HG02981 (cell line): ENCODE data around the gene ARHGAP6.
A peak's percentile ranks its signal among the peaks of the same experiment; 100 is the strongest.
"Not testable (repeated sequence)": the region's sequence is repeated elsewhere in the genome, so short reads cannot be mapped to it uniquely, and the experiment has no call there.

Experiments
- ATAC-seq: cut with Tn5 transposase; IDR thresholded peaks from one replicate; pipeline ENCODE4 v1.9.1; 2021; ENCODE audit warnings: mild to moderate bottlenecking, moderate library complexity; ENCODE audit not compliant: unreplicated experiment

The ARHGAP6 gene

DNA sequence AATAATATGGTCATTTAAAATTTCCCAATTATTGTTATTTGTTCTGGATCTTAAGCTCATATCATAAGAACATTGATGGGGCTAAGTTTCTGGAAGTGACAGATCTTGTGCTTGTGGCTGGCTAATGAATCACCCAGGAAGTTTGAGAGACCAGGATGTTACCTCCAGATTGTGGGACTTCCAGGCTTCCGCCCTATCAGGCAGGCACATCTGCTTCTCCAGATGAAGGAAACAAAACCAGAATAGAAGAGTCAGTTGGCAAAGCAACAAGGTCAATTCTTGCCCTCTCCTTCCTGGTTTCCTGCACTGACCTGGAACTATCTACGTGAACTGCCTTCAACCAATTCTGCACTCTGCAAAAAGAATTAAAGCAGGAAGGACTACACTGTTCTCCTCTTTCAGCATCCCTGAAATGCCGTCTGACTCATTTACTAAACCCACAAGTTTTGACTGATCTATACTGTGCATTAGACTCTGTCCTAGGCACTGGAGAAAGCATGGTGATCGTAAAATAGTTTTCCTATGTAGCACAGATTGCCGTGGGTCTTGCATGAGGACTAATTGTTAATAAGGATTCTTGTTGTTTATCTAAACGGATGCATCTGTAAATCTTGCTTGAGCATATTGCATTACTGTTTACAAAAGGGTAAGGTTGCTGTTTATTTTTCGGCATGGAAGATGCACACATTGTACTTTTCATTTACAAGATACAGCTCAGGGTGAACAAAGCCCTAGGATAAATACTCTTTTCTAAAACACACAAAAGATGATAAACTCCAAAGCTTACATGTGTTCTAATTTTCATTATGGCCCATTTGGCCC lies 297.9 kb downstream of the ARHGAP6 start:
- no peak for ATAC-seq

DNA sequence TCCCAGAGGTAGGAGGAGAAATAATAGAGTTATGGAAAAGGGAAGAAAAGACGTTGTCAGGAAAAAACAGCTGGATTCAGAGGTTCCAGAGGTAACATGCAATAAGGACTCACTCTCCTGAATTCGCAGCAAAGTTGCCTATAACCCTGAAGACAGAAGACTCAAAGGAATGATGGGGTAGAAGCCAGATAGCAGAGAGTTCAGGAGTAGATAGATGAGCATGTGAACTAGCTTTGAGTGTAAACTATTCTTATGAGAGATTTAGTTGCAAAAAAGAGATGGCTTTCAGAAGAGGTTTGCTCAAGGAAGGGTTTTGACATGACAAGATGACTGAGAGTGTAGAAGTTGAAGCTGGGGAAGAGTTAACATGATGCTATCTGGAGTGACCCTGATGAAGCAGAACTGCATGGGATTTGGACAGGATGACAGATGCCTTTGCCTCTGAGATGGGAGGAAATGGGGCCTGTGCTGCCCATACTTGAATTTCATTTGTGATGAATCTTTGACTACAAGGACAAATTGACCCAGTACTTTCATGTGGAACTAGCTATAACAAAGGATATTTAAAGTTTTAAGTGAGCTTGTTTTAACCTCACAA lies 298.6 kb downstream of the ARHGAP6 start:
- ATAC-seq: no peak

- no peak for ATAC-seq
These were observed 300.3 kb downstream of the ARHGAP6 start for GRCh38 chrX:11365426-11365825.

DNA sequence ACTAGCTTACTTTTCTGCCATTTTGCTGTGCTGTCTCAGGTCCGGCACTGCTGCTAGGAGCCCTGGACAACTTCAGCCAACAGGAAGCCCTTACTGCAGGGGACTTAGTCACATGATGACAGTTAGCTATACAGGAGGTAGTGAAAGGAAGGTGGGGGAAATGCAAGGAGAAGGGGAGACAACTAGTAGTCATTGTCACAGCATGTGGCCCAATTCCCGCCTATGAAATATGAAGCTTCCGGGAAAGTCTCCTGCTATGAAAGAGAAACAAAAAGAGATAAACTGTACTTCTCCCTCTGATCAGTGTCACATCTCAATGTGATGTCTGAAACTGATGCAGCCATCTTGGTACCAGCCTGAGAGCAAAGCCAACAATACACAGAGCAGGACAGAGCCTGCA lies 300.9 kb downstream of the ARHGAP6 start:
- ATAC-seq: no peak

DNA sequence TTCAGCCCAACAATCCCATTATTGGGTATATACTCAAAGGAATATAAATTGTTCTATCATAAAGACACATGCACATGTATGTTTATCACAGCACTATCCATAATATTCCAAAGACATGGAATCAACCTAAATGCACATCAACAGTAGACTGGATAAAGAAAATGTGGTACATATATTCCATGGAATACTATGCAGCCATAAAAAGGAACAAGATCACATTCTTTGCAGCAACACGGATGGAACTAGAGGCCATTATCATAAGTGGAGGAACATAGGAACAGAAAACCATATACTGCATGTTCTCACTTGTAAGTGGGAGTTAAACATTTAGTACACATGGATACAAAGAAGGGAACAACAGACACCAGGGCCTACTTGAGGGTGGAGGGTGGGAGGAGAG lies 301.9 kb downstream of the ARHGAP6 start:
- ATAC-seq: not testable (repeated sequence)

DNA sequence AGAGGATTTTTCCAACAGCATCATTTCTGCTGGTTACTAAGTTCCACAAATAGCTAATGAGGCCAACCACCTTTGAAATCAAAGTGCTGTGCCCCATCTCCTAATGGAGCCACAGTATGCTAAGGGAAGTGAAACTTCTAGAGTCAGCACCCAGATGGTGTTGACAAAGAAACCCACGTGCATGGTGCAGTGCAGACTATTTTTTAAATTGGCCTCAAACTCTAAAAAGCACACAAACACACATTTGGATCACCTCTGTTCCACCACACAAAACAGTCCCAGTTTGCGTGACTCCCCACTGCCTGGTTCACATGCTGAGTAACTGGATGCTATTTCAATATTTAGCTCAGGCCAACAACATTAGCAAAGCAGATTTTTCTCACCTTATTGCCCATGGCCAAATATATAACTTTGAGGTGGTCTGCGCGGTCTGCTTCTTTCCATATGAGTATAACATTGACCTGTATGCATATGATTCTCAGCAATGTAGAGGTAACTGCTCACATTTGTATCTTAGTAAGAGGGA lies 302.6 kb downstream of the ARHGAP6 start:
- peak; percentile 92 for ATAC-seq

- ATAC-seq: not testable (repeated sequence)
These were observed 304.1 kb downstream of the ARHGAP6 start for GRCh38 chrX:11361666-11362065.

DNA sequence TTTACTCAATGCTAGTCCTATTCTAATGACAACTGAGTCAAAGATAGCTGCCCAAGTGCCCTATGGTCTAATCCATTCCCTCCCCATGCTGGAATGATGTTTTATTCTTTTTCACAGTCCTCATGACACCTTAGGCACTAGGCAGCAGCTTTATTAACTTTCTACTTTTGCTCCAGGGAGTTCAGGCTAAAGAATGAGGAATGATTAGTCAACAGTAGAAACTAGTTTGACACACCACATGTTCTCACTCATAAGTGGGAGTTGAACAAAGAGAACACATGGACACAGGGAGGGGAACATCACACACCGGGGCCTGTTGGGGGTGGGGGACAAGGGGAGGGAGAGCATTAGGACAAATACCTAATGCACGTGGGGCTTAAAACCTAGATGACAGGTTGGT lies 309.8 kb downstream of the ARHGAP6 start:
- not testable (repeated sequence) for ATAC-seq

DNA sequence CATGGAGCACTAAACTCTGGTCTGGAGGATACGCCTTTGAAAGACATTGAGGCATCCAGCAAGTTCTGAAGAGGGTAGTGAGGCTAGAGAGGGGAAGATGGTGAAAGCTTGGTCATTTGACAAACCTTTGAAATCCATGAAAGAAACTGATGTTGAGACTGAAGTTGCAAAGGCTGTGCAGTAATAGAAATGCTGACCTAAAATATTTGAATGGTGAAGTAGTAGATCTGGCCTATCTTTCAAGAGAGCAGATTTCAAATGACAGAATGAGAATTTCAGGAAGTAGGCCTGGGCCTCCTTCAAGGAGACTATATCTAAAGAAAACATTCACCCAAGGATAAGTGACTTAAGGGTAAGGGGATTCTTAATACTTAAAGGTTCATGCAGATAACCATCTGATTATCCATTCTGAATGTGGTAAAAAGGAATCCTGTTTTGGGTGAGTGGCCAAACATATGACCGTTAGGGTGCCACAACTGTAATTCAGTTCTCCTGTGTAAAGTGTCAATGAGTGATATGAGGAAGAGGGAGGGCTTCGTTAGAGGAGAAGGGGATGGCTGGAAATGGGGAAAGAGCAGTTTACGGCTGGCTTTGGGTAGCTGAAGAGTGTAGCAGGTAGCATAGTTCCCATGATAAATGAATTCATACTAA lies 310.3 kb downstream of the ARHGAP6 start:
- ATAC-seq: no peak

- ATAC-seq: no peak
These were observed 313.4 kb downstream of the ARHGAP6 start for GRCh38 chrX:11352296-11352741.

DNA sequence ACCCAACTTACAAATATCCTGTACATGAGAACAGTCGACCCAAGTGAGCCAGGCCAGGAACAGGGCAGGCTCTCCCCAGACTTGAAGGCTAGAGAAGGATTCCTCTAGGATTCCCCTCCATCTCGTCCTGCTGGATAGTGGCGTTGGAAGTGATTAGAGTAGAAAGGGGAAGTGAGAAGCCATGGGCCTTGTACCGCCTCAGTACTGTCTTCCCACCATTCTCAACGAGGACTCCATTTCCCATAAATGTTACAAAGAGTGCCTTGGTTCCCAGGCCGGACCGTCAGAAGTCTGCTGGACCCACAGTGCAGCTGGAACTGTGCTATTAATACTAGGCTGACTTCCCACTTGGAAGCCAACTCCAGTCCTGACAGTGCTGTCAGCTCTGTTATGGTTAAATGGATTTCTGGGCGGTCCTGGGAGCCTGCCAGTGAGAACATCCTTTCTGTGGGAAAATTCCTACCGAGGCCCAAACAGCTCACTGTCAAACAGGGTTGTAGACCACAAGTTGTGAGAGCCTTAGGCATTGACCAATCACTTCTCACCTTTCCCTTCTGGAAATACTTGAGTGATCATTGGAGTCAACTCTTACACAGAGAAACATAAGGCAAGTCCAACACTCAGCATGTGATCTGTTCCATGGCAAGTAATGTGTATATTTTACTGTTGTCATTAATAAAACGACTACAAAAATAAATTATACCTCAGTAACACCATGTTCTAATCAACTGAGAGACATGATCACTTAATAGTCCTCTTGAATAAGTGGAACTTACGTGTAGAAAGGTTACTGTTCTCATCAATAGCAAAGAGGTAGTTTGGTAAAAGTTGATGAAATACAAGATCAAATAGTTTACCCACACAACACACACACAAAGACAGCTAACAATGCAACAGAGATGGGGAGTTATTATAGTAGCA lies 314.1 kb downstream of the ARHGAP6 start:
- ATAC-seq: peak; percentile 38

DNA sequence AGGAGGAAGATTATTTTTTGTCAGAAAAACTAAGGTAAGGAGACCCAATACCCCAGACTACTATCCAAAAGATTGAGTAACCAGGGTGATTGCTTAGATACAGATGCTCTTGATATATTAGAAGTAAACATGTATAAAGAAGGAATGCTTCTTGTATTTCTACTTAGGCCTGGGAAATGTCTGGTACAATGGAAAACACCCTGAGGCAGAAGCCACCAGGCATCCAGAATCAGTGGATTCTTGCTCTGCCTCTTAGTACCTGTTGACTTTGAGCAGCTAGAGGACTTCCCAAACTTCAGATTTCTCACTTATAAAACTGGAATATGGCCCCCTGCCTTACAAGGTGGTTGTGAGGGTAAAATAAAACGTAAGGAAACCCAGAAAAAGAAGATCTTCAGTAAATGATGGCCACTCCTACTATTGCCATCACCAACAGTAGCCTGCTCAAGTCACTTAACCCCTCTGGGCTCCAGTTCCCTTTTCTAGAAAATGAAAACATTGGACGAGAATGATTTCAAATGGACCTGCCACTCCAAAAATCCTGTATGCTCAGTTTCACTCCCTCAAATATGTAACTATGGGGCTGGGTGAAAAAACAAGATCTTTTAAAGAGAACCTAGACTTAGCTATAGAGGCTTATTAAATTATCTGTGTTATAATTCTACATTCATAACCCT lies 315.9 kb downstream of the ARHGAP6 start:
- ATAC-seq: no peak

- ATAC-seq: no peak
These were observed 316.7 kb downstream of the ARHGAP6 start for GRCh38 chrX:11349020-11349419.

DNA sequence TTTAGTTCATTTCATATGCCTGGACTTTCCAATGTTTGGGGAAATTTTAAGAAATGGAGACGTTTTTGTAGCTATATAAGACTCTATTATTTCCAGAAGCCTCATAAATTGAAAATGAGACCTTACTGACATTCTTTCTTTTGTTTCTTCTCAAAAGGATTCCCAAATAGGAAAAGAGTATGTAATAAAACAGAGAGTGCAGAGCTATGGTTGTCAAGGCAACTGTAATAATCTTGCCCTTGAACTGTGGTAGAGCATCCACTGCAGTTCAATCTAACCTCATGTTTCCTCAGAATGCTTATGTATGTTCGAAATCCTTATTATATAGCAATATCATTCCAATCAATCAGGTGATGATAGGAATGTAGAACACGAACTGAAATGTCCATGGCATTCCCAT lies 318.4 kb downstream of the ARHGAP6 start:
- ATAC-seq: no peak

- ATAC-seq: no peak
These were observed 319.5 kb downstream of the ARHGAP6 start for GRCh38 chrX:11346121-11346682.

DNA sequence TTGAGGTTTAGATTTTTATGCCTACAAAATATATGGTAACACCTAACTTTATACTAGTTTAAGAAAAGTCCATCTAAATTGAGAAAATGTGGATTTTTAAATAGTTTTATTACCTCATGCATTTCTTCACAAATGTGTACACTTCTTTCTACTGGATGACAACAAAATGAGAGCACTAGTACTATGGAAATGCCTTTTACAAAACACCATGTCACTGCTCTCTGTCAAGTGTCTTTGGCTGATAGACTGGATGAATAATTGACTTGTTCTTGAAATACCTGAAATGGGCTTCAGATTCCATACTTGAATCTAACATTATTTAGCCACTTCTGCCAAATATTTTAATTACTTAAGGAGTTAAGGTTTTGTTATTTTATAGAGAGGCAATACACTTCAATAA lies 323.0 kb downstream of the ARHGAP6 start:
- no peak for ATAC-seq

- peak; percentile 77 for ATAC-seq
These were observed 324.2 kb downstream of the ARHGAP6 start for GRCh38 chrX:11341274-11342201.

DNA sequence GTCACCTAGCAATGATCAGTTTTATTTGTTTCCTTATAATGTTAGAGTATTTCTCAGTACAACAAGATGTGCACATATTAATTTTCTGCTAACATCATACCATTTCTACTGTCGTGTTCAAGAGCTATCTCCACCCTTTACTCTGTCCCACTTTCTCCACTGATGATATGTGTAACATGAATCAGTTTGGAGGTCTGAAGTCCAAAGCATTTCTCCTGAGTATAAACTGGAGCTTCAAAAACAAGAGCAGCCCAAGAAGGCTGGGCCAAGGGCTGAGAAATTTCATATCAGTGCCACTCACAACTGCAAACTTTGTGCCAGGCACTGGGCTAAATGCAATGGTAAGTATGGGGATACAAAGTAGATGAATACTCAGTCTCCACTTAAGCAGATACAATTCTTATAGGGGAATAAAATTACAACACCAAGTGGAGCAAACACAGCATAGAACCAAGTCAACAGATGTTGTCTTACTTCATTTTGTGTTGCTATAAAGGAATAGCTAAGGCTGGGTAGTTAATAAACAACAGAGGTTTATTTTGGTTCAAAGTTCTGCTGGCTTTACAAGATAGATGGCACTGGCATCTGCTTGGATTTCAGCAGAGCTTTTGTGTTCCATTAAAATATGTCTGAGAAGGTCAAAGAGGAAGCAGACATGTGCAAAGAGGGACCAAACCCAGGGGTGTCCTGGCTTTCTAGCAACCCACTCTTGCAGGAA lies 328.3 kb downstream of the ARHGAP6 start:
- ATAC-seq: no peak
